Stimulated activated CD4-positive, alpha-beta T cell treated with anti-CD3 and anti-CD28 coated beads, TNF-alpha, amount 100 ng/mL, for 4 hours (primary cell): ENCODE data around the gene KCNJ5.

Experiments
- DNase-seq, 3 experiments: peaks; one replicate each; pipeline ENCODE4 v3.0.0-alpha.2; 2020; ENCODE audit warnings: low read depth in 3 of 3

KCNJ5 gene

GRCh38 chr11:128890543-128891368 is at the start of gene KCNJ5:
KCNJ5 (plus strand) TSS chr11:128891356; CDS start chr11:128911274, 19,918 bp downstream.
- no peak for DNase-seq

GRCh38 chr11:128841461-128842072 is 49.6 kb upstream of the KCNJ5 start:
- no peak for DNase-seq

- no peak for DNase-seq
Measured at GRCh38 chr11:128843198-128843785, 47.9 kb upstream of the KCNJ5 start.

- DNase-seq, result no peak
Measured at GRCh38 chr11:128845334-128845780, 45.8 kb upstream of the KCNJ5 start.

GRCh38 chr11:128846985-128847384 is 44.2 kb upstream of the KCNJ5 start:
- no peak for DNase-seq

- DNase-seq, result peak; percentile 28 to 47 (median 37)
Measured at GRCh38 chr11:128848815-128849455, 42.2 kb upstream of the KCNJ5 start.

GRCh38 chr11:128852327-128853023 is 38.7 kb upstream of the KCNJ5 start:
- DNase-seq, result no peak

GRCh38 chr11:128853559-128853958 is 37.6 kb upstream of the KCNJ5 start:
- no peak for DNase-seq

GRCh38 chr11:128854841-128855240 is 36.3 kb upstream of the KCNJ5 start:
- no peak for DNase-seq

GRCh38 chr11:128856241-128856640 is 34.9 kb upstream of the KCNJ5 start:
- no peak for DNase-seq

GRCh38 chr11:128857341-128857740 is 33.8 kb upstream of the KCNJ5 start:
- DNase-seq, result no peak

GRCh38 chr11:128859563-128860441 is 31.4 kb upstream of the KCNJ5 start:
- DNase-seq, result peak; percentile 53 to 60 (median 59)

- no peak for DNase-seq
Measured at GRCh38 chr11:128860571-128861361, 30.4 kb upstream of the KCNJ5 start.

GRCh38 chr11:128862406-128862805 is 28.8 kb upstream of the KCNJ5 start:
- no peak for DNase-seq

GRCh38 chr11:128862908-128863660 is 28.1 kb upstream of the KCNJ5 start:
- DNase-seq, result no peak

GRCh38 chr11:128865490-128865889 is 25.7 kb upstream of the KCNJ5 start:
- DNase-seq, result no peak

GRCh38 chr11:128867277-128867676 is 23.9 kb upstream of the KCNJ5 start, which contains the start of gene KCNJ1:
KCNJ1 (minus strand) TSS chr11:128867296; CDS start chr11:128840243, 27,053 bp downstream.
- DNase-seq, result no peak

GRCh38 chr11:128868841-128869671 is 22.1 kb upstream of the KCNJ5 start:
- no peak for DNase-seq
